Erythroblast (primary cell): ENCODE data around the gene HOXC13.

ENCODE experiments used
- GATA1 ChIP-seq: IDR thresholded peaks from 2 replicates; pipeline ENCODE4 v1.6.1; 2011; ENCODE audit warnings: low read depth, mild to moderate bottlenecking, control low read depth, low read length, moderate library complexity
- POLR2A ChIP-seq: IDR thresholded peaks from 2 replicates; pipeline ENCODE4 v1.6.1; 2011; ENCODE audit warnings: mild to moderate bottlenecking, low read length

GRCh38 chr12:53968214-53969127 is 29.8 kb downstream of the HOXC13 start:
- TF ChIP-seq POLR2A (no peak), GATA1 (no peak)
